ENCODE data around the gene PGGHG. TPM values are rescaled to one million over a fixed set of nuclear protein-coding genes. Genes with fewer than 3 reads are reported as not detected.

Gene PGGHG
- polyA plus RNA-seq, 1 donor from 2014 or later: 2.1 TPM

- no peak overlapping the region for H2AFZ ChIP-seq (ENCODE audit: low read depth, low read length)
- no peak for TF ChIP-seq POLR2AphosphoS5 (IDR thresholded peaks at IDR 0.05)
- no peak for TF ChIP-seq SMC3 (conservative IDR thresholded peaks at IDR 0.05; ENCODE audit: poor library complexity)
- no peak for TF ChIP-seq CTCF (IDR thresholded peaks at IDR 0.05; ENCODE audit: poor library complexity, severe bottlenecking)
- TF ChIP-seq, protein P1, sequence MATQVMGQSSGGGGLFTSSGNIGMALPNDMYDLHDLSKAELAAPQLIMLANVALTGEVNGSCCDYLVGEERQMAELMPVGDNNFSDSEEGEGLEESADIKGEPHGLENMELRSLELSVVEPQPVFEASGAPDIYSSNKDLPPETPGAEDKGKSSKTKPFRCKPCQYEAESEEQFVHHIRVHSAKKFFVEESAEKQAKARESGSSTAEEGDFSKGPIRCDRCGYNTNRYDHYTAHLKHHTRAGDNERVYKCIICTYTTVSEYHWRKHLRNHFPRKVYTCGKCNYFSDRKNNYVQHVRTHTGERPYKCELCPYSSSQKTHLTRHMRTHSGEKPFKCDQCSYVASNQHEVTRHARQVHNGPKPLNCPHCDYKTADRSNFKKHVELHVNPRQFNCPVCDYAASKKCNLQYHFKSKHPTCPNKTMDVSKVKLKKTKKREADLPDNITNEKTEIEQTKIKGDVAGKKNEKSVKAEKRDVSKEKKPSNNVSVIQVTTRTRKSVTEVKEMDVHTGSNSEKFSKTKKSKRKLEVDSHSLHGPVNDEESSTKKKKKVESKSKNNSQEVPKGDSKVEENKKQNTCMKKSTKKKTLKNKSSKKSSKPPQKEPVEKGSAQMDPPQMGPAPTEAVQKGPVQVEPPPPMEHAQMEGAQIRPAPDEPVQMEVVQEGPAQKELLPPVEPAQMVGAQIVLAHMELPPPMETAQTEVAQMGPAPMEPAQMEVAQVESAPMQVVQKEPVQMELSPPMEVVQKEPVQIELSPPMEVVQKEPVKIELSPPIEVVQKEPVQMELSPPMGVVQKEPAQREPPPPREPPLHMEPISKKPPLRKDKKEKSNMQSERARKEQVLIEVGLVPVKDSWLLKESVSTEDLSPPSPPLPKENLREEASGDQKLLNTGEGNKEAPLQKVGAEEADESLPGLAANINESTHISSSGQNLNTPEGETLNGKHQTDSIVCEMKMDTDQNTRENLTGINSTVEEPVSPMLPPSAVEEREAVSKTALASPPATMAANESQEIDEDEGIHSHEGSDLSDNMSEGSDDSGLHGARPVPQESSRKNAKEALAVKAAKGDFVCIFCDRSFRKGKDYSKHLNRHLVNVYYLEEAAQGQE (IDR thresholded peaks at IDR 0.05; ENCODE audit: borderline replicate concordance): no peak
- no peak for TF ChIP-seq TAF1 (IDR thresholded peaks at IDR 0.05; ENCODE audit: low read depth)
- no peak for TF ChIP-seq RAD21 (conservative IDR thresholded peaks at IDR 0.05)
- TF ChIP-seq EP300 (conservative IDR thresholded peaks at IDR 0.05; ENCODE audit: poor library complexity, severe bottlenecking): no peak
- no peak for TF ChIP-seq MXI1 (conservative IDR thresholded peaks at IDR 0.05; ENCODE audit: poor library complexity, severe bottlenecking)
Measured at GRCh38 chr11:256952-257737, 31.8 kb upstream of the PGGHG start.

GRCh38 chr11:257766-258493, 31.0 kb upstream of the PGGHG start:
- no peak for TF ChIP-seq POLR2AphosphoS5 (IDR thresholded peaks at IDR 0.05)
- TF ChIP-seq, protein P1 (IDR thresholded peaks at IDR 0.05; ENCODE audit: borderline replicate concordance): no peak
- TF ChIP-seq TAF1 (IDR thresholded peaks at IDR 0.05; ENCODE audit: low read depth): no peak
- no peak for TF ChIP-seq EZH2 (IDR thresholded peaks at IDR 0.05; ENCODE audit: borderline replicate concordance, insufficient read depth, low read length, poor library complexity, severe bottlenecking)
- no peak for TF ChIP-seq EP300 (conservative IDR thresholded peaks at IDR 0.05; ENCODE audit: poor library complexity, severe bottlenecking)
- TF ChIP-seq CTCF (IDR thresholded peaks at IDR 0.05; ENCODE audit: poor library complexity, severe bottlenecking): no peak
- no peak for TF ChIP-seq RAD21 (conservative IDR thresholded peaks at IDR 0.05)
- TF ChIP-seq MXI1 (conservative IDR thresholded peaks at IDR 0.05; ENCODE audit: poor library complexity, severe bottlenecking): no peak
- no peak for TF ChIP-seq SMC3 (conservative IDR thresholded peaks at IDR 0.05; ENCODE audit: poor library complexity)
- Histone ChIP-seq H4K20me1 (ENCODE audit: insufficient read depth) (no peaks in the 10 kb centered on the region), H3K79me2 (replicated peaks; ENCODE audit: insufficient read depth, low read length) (no peaks in the 10 kb centered on the region), H3K36me3 (ENCODE audit: insufficient read depth, low read length) (no peaks in the 10 kb centered on the region), H3K27ac (ENCODE audit: low read length) (no peak overlapping the region), H3K27me3 (ENCODE audit: insufficient read depth, low read depth, low read length) (no peaks in the 10 kb centered on the region), H3K9me2 (ENCODE audit: insufficient read depth, low read length) (no peaks in the 10 kb centered on the region), H3K4me2 (ENCODE audit: low read length) (no peak overlapping the region), H3K9ac (ENCODE audit: low read length) (no peak overlapping the region), H3K4me3 (ENCODE audit: low read length) (no peak overlapping the region), H3K9me3 (ENCODE audit: low read length) (no peaks in the 10 kb centered on the region), H2AFZ (ENCODE audit: low read depth, low read length) (no peak overlapping the region), H3F3A (ENCODE audit: insufficient read depth, low read length, poor library complexity, severe bottlenecking) (no peaks in the 10 kb centered on the region)

More at GRCh38 chr11:256952-257737, 31.8 kb upstream of the PGGHG start:
- no peaks in the 10 kb centered on the region for H3K36me3 ChIP-seq (ENCODE audit: insufficient read depth, low read length)
- H3F3A ChIP-seq (ENCODE audit: insufficient read depth, low read length, poor library complexity, severe bottlenecking): no peaks in the 10 kb centered on the region
- no peaks in the 10 kb centered on the region for H3K9me3 ChIP-seq (ENCODE audit: low read length)
- no peak overlapping the region for H3K4me2 ChIP-seq (ENCODE audit: low read length)
- no peaks in the 10 kb centered on the region for H3K9me2 ChIP-seq (ENCODE audit: insufficient read depth, low read length)
- no peaks in the 10 kb centered on the region for H3K27me3 ChIP-seq (ENCODE audit: insufficient read depth, low read depth, low read length)
- H3K4me3 ChIP-seq (ENCODE audit: low read length): no peak overlapping the region
- no peak overlapping the region for H3K27ac ChIP-seq (ENCODE audit: low read length)
- H3K79me2 ChIP-seq (replicated peaks; ENCODE audit: insufficient read depth, low read length): no peaks in the 10 kb centered on the region
- no peaks in the 10 kb centered on the region for H4K20me1 ChIP-seq (ENCODE audit: insufficient read depth)
- no peak overlapping the region for H3K9ac ChIP-seq (ENCODE audit: low read length)

Measured in neural cell (in vitro differentiated cells).